GM19193 (cell line): Measurements from ENCODE around the gene MEOX2.

Source experiments
- POLR2A ChIP-seq: IDR thresholded peaks from 4 replicates; pipeline ENCODE4 v1.6.1; 2011; ENCODE audit not compliant: insufficient read depth, insufficient read length; ENCODE audit errors: extremely low read depth

MEOX2 gene

GRCh38 chr7:15686295-15686956 is at the start of gene MEOX2:
TSS of gene MEOX2 (minus strand) at chr7:15686683. CDS start at chr7:15686402, 281 bp downstream.
- TF ChIP-seq POLR2A: no peak

GRCh38 chr7:15729746-15730145 is 43.3 kb upstream of the MEOX2 start:
- no peak for TF ChIP-seq POLR2A

GRCh38 chr7:15725051-15725450 is 38.6 kb upstream of the MEOX2 start:
- no peak for TF ChIP-seq POLR2A

- no peak for TF ChIP-seq POLR2A
These were observed 37.4 kb upstream of the MEOX2 start for GRCh38 chr7:15723841-15724240.

GRCh38 chr7:15720849-15721471 is 34.5 kb upstream of the MEOX2 start:
- no peak for TF ChIP-seq POLR2A

- TF ChIP-seq POLR2A: no peak
These were observed 32.8 kb upstream of the MEOX2 start for GRCh38 chr7:15719311-15719710.

- TF ChIP-seq POLR2A: no peak
These were observed 29.0 kb upstream of the MEOX2 start for GRCh38 chr7:15715435-15715834.

- TF ChIP-seq POLR2A: no peak
These were observed 23.5 kb upstream of the MEOX2 start for GRCh38 chr7:15709978-15710377.

- no peak for TF ChIP-seq POLR2A
These were observed 21.1 kb upstream of the MEOX2 start for GRCh38 chr7:15707570-15707969.

- TF ChIP-seq POLR2A: no peak
These were observed 17.2 kb upstream of the MEOX2 start for GRCh38 chr7:15703732-15704131.

- TF ChIP-seq POLR2A: no peak
These were observed 6.1 kb upstream of the MEOX2 start for GRCh38 chr7:15692501-15693020.

- no peak for TF ChIP-seq POLR2A
These were observed 2.4 kb upstream of the MEOX2 start for GRCh38 chr7:15688911-15689310.

GRCh38 chr7:15688279-15688626 is 1.8 kb upstream of the MEOX2 start:
- TF ChIP-seq POLR2A: no peak

GRCh38 chr7:15687546-15688278 is 1.2 kb upstream of the MEOX2 start:
- TF ChIP-seq POLR2A: no peak

- no peak for TF ChIP-seq POLR2A
These were observed 568 bp upstream of the MEOX2 start for GRCh38 chr7:15686957-15687545.
